HG03066 (cell line): Measurements from ENCODE around the gene NME5.
"Not testable (repeated sequence)": the region's sequence is repeated elsewhere in the genome, so short reads cannot be mapped to it uniquely, and the experiment has no call there.

Source experiments
- ATAC-seq: cut with Tn5 transposase; IDR thresholded peaks from one replicate; pipeline ENCODE4 v1.9.1; 2021; ENCODE audit warnings: low read depth; ENCODE audit not compliant: unreplicated experiment

Gene NME5

DNA sequence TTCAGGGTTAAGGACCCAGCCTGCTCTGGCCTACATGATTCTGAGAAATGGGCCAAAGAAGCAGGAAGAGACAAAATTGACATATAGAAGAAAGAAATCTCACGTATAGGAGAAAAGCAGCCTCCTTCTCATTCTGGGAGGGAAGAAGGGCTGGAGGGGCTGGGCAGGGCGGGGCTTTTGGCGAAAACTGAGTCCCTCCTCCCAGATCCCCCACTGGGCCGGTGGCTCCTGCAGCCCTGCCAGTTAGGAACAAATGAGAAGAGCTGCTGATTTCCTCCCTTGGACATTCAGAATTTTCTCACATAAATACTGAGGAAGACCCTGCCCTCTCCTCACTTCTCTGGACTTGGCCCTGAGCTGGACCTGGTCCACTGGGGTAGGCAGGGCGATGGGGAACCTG lies 55.5 kb downstream of the NME5 start, which contains the start of gene WNT8A:
Gene WNT8A, plus strand, starts transcription at position 332 of the 400 bp plus-strand sequence. CDS start 95 bp downstream, outside the sequence.
- ATAC-seq, result no peak

DNA sequence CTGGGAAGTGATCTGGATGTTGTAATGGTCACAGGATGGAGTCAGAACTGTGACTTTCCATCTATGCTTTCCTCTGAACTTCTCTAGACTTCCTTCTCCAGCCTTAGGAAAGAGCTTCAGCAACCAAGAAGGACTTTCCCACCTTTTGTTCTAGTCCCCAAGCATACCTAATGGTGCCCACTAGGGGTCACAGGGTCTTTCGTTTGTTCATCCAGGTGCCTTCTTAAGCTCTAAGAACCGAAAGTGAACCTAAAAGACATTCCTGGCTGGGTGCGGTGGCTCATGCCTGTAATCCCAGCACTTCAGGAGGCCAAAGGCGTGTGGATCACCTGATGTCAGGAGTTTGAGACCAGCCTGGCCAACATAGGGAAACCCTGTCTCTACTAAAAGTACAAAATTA lies 57.2 kb downstream of the NME5 start:
- no peak for ATAC-seq

DNA sequence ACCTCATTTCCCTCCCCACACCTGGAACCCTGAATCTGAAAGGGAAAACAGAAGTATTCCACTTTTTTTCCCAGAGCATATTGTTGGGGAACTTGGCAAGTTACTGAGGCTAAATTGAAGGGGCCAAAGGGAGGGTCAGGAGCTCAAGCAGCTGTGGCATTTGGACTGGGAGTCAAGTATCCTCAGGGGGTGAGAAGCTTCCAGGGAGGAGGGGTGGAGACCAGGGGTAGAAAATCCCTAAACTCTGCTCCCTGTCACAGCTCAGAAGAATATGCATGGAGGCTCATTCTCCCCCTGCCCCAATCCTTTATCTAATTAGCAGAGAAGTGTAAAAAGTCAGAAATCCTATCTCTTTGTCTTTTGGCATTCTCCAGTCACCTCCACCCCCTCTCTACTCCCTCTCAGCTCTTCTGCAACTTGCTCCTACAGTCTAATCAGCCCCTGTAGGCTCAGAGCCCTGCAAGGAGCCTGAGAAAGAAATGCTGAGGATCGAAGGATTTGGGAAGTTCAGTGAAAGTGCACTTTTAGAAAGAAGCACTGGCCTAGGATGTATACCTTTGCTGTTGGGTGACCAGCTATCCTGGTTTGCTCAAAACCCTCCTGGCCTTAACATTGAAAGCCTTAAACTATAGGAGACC lies 61.1 kb downstream of the NME5 start:
- no peak for ATAC-seq

DNA sequence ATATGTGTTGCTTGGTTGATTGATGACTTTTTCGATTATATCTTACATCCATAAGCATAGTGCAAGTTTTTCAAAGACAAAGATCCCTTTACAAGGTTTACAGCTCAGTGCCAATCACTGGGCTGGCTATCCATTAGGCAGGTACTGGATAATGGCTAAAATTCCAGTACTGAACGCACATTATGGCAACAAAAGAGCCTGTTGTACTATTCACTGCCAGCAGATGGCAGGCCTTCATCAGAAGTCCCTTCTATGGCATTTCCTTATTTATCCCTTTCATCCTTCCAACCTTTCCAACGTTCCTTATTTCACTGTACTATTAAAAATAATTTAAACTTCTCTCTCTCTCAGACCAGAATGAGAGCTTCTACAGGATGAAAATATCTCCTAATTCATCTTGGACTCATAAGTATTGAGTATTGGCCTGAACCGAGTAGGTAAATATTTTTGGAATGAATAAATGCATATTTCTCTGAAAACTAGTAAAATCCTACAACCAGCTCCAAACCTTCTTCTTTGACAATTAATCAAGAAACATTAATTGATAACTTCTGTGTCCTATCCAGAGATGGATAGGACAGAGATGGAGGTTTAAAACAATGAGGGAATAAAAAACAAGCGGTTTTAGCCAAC lies 62.0 kb downstream of the NME5 start:
- no peak for ATAC-seq

DNA sequence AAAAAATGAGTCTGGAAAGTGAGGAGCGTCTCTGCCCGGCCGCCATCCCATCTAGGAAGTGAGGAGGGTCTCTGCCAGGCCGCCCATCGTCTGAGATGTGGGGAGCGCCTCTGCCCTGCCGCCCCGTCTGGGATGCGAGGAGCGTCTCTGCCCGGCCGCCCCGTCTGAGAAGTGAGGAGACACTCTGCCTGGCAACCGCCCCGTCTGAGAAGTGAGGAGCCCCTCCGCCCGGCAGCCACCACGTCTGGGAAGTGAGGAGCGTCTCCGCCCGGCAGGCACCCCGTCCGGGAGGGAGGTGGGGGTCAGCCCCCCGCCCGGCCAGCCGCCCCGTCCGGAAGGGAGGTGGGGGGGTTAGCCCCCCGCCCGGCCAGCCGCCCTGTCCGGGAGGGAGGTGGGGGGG lies 69.2 kb downstream of the NME5 start:
- not testable (repeated sequence) for ATAC-seq

DNA sequence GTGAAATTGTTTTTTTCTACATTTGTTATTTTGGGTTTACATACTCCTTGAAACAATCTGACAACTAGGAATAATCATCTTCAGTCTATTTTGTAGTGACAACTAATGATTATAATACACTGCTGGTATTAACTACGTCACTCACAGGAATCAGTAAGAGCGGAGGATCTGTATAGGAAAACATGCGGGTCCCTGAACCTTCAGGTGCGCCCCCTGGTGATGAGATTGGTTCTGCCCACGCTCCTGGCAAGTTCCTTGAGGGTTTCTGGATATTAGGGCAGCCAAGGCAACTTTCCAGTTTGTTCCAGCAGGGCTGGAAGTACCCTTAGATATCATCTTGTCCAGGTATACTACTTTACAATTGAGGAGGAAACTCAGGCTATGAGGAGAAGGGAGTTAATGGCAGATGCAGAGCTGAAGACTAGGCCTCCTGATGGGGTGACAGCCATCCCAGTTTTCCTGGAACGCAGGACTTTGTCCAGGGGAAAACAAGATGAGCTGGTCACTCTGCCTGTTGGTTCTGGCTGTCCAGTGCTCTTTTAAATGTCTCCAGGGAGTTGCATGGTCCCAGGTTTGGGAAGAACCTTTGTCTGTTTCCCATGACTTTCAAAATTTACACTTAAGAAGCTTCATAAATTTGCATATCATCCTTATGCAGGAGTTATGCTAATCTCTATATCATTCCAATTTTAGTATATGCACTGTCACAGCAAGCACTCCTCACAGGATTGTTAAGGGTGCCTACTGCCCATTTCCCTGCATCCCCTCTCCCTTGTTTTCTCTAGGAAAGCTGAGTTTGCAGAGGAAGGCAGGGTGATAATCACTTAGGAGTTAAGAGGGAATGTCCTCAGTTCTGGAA lies 70.3 kb downstream of the NME5 start:
- ATAC-seq, result no peak

DNA sequence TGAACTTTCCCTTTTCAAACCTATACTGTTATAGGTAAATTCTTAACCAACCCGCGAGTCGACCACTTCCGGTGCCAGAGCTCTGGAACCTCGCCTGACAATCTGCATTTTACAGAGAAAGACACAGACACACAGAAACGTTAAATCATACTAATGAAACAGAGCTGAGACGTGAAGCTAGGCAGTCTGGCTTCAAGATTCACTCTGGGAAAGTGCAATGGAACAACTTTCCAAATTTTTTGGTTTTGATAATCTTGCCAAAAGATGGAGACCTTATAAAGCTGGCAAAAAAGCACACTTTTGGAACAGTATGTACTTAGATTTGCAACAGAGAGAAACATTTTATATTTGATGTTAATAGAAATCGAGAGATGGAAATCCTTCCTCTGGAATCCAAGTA lies 71.3 kb downstream of the NME5 start:
- no peak for ATAC-seq
